Stimulated activated CD4-positive, alpha-beta T cell treated with anti-CD3 and anti-CD28 coated beads, Interleukin-2, amount 100 ng/mL, for 24 hours (primary cell): ENCODE data around the gene CEP135.
"Not testable (repeated sequence)": the region's sequence is repeated elsewhere in the genome, so short reads cannot be mapped to it uniquely, and the experiment has no call there.

Experiments used
- DNase-seq, 2 donors: peaks; one replicate each; pipeline ENCODE4 v3.0.0-alpha.2; 2020

Gene CEP135

DNA sequence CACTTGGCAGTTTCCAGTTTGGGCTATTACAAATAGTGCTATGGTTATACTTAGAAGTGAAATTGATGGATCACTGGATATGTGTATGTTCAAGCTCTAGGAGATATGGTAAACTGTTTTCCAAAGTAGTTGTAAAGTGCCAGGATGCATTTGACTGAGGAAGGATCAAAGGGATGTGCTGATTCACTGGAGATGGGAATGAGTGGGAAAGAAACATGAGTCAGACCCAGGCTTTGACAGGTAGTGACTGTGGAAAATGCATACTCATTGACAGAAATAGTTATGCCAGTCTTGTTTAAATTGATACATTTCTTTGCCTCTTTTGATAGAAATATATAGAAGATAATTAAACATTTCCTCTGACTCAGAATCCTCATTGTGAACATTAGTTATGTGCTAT, 77.9 kb downstream of the CEP135 start:
- no peak for DNase-seq

DNA sequence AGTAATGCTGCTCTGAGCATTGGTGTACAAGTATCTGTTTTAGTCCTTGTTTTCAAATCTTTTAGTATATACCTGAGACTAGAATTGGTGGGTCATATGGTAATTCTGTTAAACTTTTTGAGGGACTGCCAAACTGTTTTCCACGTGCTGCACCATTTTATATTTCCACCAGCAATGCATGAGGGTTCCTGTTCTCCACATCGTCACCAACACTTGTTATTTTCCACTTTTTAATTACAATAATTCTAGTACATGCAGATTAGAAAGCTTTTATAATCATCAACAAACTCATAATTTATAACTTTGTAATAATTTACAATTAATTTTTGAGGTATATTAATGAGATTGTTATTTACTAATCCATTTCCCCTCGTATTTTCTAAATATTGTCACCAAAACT, 79.4 kb downstream of the CEP135 start:
- DNase-seq: no peak

DNA sequence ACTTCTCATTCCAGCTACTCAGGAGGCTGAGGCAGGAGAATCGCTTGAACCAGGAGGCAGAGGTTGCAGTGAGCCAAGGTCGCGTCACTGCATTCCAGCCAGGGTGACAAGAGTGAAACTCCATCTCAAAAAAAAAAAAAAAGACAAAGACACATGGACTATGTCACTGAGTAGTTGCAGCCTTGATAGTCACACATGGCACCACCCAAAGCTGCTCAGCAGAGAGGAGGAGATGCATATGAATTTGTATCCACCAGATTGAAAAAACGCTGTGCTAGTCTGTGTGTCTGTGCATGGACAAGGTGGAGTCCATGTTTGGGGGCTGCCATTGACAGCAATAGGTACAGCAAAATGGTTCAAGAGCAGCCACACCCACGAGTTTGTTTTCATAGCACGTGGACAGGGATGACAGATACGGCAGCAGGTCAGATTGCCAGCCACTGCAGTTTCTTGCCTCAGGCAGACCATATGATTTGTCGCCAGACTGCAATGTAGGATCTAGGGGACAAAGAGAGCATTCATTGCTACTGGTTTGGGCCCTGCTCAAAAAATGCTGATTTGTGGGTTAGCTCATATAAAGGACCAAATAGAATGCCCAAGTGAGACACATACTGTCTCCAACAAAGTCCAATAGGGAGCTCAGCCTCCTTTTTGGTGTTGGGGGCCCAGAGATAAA, 89.9 kb downstream of the CEP135 start:
- no peak for DNase-seq

DNA sequence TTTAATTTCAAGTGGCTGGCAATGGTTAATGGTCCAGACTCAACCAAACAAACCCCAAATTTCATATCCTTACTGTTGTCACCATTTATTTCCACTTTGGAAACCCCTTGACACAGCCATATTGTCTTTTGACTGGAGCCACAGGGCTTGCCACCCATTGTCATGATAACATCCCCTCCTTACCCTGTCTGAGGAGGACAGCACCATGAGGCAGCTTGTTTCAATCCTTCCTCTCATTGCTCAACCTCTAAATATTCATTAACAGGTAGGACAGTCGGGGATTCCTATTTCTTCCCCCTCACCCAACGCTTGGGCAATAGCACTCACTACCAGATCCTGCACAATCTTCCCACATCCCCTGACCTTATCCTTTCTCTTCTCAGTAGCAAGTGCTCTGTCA, 92.1 kb downstream of the CEP135 start:
- DNase-seq: no peak

DNA sequence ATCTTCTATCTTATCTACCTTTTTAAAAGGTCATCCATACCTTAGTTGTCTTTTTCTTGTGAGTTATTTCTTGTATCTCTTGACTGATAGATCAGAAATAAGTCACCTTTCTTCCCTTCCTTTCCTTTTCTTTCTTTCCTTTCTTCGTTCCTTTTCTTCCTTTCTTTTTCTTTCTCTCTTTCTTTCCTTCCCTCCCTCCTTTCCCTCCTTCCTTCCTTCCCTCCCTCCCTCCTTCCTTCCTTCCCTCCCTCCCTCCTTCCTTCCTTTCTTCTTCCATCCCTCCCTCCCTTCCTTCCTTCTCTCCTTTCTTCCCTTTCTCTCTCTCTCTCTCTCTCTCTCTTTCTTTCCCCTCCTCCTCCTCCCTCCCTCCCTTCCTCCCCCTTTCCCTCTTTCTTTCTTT, 93.5 kb downstream of the CEP135 start:
- DNase-seq: no peak

DNA sequence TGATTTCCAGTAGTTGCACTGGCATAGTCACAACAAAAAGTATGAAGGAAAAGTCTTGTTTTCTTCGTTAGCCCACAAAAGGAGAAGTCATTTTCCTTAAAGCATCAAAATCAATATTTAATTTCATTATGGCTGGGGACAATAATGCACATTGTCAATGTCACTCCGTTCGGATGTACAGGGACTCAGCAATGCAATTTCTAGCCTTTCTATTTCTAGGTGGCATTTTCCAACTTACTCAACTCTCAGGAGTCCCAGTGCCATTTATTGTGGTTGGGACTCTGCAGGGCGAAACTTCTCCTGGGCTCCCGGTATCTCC, 99.6 kb downstream of the CEP135 start:
- DNase-seq: no peak

DNA sequence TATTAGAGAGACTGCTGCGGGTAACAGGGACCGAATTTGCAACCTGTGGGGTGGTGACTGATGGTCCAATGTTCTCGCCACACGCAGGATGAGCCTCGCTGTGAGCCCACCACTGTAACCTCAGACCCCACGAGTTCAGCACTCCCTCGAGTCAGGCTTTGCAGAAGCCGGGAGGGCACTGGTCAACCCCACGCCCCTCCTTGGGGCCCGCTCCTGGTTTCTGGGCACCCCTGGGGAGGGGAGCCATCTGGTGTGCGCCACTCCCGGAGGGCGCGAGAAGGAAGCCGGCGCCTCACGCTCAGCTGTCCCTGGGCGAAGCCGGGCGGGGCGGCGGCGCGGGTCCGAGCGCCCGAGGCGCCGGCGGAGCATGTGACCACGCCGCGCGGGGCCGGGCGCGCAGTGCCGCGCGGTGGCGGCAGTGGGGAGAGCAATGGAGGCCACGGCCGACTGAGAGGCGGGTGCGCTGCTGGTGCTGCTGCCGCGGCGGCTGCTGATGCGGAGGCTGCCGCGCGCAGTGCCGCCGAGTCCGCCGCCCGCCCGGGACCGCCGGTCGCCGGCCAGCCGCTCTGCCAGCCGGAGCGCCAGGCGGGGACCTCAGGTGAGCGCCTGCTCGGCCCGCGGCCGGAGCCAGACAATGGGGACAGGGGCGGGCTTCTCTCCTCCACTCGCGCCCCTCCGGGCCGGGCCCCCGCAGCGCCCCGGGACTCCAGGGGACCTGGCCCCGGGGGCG, 100.1 kb downstream of the CEP135 start:
- DNase-seq: peak; percentile 35 to 68

DNA sequence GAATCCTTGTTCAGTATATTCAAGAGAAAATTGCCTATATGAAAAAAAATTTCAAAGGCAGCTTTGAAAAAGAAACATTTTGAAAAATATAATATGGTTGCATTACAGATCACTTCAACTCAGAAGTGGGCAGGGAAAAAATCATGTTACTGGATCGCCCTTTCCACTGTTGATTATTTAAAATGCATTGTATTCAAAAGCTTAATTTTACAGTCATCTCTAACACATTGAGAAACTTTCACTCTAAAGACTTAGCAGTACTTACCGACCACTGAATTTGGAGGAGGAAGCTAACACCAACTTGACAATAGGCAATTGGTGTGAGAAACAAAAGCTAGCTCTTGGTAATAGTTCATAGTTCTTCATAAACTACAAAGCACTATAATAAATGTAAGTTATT, 101.9 kb downstream of the CEP135 start:
- no peak for DNase-seq

DNA sequence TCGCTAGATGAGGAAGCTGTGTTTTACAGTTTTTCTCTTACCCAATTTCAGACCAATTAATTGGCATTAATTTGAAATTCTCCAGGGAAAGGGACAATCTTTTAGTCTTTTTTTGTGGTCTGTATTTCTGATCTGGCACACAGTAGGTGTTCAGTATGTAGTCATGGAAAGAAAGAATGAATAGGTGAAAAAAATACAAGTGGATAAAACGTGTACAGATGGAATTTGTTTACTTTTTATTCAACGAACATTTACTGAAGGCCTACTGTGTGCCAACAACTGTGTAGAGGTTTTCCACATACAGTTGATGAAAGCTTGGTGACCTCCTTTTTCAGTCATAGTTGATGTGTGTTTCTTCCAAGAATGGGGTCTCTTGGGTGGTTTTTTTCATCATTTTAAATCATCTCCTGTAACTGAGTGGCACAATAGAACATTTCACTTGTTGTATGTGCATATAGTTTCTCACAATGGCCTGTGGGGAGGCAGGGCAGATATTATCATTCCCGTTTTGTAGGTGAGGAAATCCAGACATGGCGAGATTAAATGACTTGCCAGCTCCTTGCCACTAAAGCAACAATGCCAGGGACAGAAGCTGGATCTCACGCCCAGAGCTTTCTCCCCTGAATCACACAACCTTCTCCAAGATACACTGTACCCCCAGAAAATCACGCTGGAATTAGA, 102.4 kb downstream of the CEP135 start:
- no peak for DNase-seq

DNA sequence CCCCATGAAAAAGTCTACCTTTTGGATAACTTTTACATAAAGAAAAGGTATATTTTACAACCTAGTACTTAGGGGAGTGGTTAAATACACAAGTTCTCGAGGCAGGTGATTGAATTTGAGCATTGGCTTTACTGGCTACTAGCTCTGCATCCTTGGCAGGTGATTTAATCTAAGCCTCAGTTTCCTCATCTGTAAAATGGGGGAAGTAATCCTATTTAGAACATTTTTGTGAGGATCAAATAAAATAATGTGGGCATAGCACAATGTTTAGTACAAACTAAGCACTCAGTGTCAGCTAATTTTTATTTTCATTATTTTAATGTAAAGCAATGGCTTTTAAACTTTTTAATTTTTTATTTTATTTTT, 102.9 kb downstream of the CEP135 start:
- no peak for DNase-seq

DNA sequence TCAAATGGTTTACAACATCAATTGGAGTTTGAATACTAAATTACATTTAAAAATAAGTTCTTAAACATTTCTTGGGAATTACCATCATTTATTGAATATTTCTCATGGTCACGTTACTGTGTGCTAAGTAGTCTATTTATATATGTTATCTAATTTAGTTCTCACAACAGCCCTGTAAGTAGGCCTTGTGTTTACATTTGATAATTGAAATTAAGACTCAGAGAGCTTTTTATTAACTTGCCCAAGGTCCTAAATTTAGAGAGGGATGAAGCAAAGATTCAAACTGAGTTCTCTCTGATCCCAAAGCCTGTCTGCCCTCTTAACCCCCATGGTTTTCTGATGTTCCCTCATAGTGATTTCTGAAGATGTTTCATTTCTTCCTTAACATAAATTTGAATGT, 103.7 kb downstream of the CEP135 start:
- DNase-seq: no peak

DNA sequence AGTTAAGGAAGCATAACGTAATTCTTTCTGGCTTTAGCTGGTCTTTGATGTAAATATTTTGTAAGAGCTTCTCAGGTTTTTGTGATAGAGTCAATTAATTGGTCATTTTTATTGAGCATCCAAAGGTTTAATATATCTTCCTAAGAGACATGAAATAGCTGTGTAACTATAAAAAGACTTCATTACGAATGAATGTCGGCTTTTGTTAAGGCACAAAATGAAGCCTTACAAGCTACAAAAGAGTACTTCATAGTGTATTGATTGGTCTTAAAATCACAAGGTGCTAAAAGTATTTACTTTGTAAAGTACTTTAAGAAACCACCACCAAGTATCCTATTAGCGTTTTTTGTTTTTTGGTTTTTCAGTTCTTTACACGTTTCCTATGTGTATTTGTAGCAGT, 104.2 kb downstream of the CEP135 start:
- no peak for DNase-seq

DNA sequence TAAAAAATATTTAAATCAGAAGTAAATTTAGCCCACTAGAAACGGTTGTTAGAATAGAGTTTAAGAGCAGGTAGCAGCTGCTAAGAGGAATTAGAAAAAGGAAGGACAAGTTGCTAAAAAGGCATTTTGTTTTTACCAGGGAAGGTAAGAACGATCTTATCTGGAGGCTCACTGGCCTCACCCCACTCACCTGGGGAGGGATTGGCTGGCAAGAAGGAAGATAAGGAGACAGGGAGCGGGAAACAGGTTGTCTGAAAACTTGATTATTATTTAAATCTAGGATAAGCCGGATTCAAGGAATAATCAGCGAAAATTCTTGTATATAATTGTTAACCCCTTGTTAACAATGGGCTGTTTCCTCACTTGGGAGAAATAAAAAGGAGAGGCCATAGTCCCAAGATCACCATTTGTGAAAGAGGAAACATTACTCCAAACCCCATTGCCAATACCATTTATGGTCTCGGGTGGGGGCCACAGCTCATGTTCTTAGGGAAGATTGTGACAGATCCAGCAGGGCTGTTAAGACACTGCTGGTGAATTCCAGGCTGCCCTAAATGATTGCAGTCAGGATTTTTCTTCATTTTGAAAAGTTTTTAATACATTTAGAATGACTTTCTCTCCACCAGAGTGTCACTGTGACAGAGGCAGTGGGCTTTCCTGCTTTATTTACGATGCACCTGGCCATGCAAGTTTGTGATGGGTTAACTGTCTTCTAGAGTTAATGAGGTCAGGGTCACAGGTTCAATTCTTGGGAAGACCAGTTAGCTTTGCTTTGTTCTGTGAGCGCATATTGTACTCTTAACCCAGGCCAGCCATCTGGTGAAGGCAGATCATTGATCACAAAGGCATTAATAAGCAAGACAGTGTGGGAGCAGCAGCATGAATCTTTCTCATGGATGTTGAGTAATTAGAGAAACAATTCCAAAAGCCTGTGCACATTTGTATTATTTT, 106.6 kb downstream of the CEP135 start:
- DNase-seq: no peak

DNA sequence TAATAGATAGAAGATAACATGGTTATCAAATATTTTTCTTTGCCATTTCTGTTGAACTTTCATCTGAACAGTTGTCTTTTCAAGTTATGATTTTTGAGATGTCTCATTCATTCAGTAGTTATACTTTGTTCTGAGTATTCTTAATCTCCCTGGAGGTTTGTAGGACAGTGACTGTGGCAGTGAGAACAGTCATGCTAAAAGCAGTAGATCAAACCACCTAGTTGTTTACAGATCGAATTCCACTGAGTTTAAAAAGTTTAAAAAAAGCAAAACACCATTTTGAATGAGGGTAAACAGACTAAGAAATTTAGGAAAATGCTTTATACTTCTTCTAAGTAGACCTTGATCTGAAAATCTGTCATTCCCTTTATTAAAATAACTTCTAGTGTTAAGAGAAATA, 107.2 kb downstream of the CEP135 start:
- DNase-seq: no peak

DNA sequence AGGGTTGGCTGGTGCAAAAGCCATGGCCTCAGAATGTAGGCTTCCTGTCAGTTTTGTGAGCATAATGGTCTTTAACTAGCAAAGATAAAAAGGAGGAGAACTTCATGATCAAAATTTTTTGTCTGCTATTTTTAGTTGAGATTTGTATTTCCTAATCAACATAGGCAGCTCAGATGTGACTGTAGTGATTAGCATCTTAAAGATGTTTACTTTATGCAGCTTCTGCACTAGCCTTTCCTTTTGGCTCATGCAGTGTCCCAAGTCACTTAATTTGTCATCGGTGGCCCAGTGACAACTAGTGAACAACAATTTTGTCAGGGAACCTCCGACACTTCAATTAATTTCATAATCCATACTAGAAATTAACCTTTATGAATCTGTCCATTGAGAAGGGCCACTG, 109.8 kb downstream of the CEP135 start:
- DNase-seq: no peak

DNA sequence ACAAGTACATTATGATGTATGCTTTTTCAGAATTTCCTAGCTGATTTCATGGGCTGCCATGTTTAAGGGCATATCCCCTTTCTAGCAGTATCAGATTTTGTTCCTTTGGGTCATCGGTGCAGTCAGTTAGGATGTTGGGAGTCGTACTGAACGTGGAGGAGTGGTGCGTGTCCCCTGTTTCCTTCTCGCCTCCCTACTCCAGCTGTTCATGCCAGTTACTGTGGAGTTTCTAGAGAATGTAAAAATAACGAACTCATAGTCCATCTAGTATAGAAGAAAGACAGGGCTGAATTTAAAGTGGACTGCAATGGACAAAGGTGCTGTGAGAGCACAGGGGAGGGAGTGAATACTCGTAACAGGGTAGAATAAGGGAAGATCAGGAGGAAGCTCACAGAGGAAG, 111.3 kb downstream of the CEP135 start:
- DNase-seq: no peak

DNA sequence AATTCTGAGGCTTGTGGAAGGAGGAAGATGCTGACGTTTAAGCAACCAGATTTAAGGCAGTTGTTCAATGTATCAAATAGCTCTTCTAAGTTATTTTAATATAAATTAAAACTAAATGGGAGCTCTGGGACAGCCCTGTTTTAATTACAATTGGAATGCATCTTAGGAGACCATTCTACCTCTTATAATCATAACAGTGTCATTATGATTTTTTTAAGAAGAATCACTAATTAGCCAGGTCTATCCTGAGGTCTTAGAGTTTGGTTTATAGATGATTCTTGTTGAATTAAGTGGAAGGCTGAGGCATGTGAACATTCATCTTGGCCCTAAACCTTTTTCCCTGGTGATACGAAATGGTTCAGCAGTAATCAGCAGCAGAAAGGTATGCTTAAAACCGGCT, 113.4 kb downstream of the CEP135 start:
- DNase-seq: no peak

DNA sequence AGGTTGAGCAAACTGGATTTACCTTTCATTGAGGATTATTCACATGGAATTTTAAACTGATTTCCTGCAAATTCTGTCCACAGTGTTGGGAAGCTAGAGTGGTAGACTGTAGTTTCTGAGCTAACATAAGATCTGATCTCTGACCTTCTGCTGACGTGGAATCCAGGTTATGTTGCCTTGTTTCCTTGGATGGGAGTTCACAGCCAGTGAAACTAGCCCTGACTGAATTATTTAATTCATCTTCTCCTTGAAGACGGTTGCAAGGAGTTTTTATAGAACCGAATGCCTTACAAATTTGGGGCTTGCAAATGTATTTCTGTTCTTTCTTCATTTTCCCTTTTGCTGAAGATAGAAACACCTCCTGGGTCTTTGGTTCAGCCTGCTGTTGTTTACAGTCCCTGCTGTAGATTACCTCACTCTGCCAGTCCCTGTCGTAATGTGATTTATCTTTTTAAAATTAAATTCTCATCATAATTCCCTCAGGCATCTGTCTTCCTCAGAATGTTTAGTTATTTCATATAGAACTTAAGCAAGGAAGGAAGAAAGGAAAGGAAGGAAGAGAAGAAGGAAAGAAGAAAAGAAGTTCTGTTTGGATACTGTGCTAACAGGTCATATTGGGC, 113.9 kb downstream of the CEP135 start:
- no peak for DNase-seq

DNA sequence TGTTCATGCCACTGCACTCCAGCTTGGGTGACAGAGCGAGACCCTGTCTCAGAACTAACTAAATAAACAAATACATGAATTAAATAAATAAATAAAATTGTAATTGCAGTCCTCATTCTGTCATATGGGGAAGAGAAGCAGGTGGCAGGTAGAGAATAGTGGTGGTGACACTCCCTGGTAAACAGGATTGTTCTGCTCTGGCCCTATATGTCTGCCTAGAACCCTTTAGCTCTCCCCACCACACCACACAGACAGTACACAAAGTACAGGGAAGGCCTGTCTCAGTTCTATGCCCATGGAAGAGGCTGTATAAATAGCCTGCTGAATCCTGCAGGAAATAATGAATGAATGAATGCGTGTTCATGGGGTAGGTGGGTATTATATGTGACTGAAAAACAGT, 117.7 kb downstream of the CEP135 start:
- no peak for DNase-seq

DNA sequence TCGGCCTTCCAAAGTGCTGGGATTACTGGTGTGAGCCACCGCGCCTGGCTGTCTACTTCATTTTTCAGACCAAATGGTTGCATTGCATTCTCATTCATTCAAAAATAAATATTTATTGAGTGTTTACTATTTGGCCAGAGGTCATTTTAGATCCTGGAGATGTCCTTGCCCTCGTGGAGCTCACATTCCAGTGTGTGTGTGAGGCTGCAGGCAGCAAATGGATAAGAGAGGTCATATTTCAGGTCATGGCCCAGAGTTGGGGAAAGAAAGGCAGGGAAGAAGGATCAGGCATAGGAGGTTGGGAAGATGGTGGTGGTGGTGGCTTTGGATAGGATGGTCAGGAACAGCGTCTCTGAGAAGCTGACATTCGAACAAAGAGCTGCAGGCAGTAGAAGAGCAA, 119.1 kb downstream of the CEP135 start:
- DNase-seq: no peak

DNA sequence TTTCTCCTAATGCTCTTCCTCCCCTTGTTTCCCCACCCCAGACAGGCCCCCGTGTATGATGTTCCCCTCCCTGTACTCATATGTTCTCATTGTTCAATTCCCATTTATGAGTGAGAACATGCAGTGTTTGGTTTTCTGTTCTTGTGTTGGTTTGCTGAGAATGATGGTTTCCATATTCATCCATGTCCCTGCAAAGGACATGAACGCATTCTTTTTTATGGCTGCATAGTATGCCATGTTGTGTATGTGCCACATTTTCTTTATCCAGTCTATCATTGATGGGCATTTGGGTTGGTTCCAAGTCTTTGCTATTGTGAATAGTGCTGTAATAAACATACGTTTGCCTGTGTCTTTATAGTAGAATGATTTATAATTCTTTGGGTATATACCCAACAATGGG, 124.0 kb downstream of the CEP135 start:
- not testable (repeated sequence) for DNase-seq

DNA sequence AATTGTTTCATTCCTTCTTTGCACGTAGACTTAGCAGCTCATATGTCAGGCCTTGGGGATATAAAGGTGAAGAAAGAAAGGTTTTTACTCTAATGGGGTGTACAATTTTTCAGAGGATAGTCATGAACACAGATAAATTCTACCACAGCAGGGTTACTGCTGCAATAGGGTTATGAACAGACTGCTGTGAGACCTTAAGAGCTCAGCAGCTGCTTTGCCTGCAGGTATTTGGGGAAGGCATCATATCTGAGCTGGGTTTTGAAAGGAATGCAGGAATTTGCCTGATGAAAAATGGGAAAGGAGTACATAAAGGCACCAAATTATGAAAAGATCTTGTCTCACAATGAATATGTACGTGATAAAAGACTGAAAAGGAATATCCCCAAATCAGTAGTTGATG, 128.9 kb downstream of the CEP135 start:
- no peak for DNase-seq

DNA sequence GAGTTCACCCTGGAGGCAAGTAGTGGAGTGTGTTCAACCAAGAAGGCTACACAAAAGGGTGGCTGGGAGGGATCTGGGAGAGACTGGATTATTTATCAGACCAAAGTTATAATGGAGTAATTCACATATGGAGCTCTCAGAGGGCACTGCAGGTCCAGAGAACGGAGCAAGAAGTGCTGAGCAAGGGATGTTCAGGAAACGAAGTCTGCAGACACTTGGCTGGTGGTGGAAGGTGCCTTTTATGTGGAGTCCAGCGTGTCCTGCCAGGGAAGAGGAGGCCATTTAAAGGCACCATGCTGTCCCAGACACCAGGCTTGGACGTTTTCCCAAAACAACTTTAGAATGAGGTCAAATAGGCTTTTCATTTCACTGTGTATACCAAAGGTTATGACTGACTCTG, 130.1 kb downstream of the CEP135 start:
- DNase-seq: no peak
